DND-41 (cell line): Measurements from ENCODE around the gene NLRP7.
"Not testable (repeated sequence)": the region's sequence is repeated elsewhere in the genome, so short reads cannot be mapped to it uniquely, and the experiment has no call there.

Source experiments
- ATAC-seq: fragments of 200-7000 bp; cut with Tn5 transposase; 3 replicates; pipeline ENCODE4 v1.9.1; 2021; ENCODE audit warnings: low read depth; ENCODE audit not compliant: insufficient read depth
- DNase-seq: peaks from one replicate; pipeline ENCODE4 v3.0.0-alpha.2; 2020
- H2AFZ ChIP-seq: 2 replicates; pipeline ENCODE4 v1.6.0; 2012; ENCODE audit warnings: low read depth, low read length
- H3K27ac ChIP-seq: 2 replicates; pipeline ENCODE4 v1.5.1; 2012; ENCODE audit warnings: low read length, inconsistent platforms
- H3K27me3 ChIP-seq: fragments of 200-600 bp; sonication (generic); 2 replicates; pipeline ENCODE4 v1.6.0; 2012; ENCODE audit warnings: low read length, mild to moderate bottlenecking, inconsistent platforms; ENCODE audit not compliant: insufficient read depth, poor library complexity
- H3K36me3 ChIP-seq: 2 replicates; pipeline ENCODE4 v1.5.1; 2012; ENCODE audit warnings: low read length, inconsistent platforms; ENCODE audit not compliant: insufficient read depth
- H3K4me1 ChIP-seq: 2 replicates; pipeline ENCODE4 v1.5.1; 2012; ENCODE audit warnings: mild to moderate bottlenecking, low read length; ENCODE audit not compliant: insufficient read depth
- H3K4me2 ChIP-seq: 2 replicates; pipeline ENCODE4 v1.6.0; 2012; ENCODE audit warnings: mild to moderate bottlenecking, moderate library complexity, low read length, inconsistent platforms; ENCODE audit not compliant: insufficient read depth
- H3K4me3 ChIP-seq, 2 experiments: fragments of 200-600 bp in 1 of 2; shearing (Covaris generic) in 1 of 2; 2 replicates each; pipeline ENCODE4 v1.5.1; 2012 to 2016; ENCODE audit warnings: inconsistent platforms in 2 of 2, low read length in 2 of 2, mild to moderate bottlenecking in 2 of 2, low read depth in 1 of 2, moderate library complexity in 1 of 2
- H3K79me2 ChIP-seq: 2 replicates; pipeline ENCODE4 v1.6.0; 2012; ENCODE audit warnings: low read length, inconsistent platforms; ENCODE audit not compliant: insufficient read depth
- H3K9ac ChIP-seq: 2 replicates; pipeline ENCODE4 v1.6.0; 2012; ENCODE audit warnings: low read depth, mild to moderate bottlenecking, inconsistent platforms, low read length, moderate library complexity
- H3K9me3 ChIP-seq: 2 replicates; pipeline ENCODE4 v1.5.1; 2012; ENCODE audit warnings: low read length, moderate library complexity, mild to moderate bottlenecking, inconsistent platforms; ENCODE audit not compliant: insufficient read depth, severe bottlenecking
- H4K20me1 ChIP-seq: 2 replicates; pipeline ENCODE4 v1.6.0; 2012; ENCODE audit warnings: low read length; ENCODE audit not compliant: insufficient read depth
- EZH2 ChIP-seq: IDR thresholded peaks from 3 replicates; pipeline ENCODE4 v1.6.1; 2012; ENCODE audit warnings: borderline replicate concordance, low read depth, mild to moderate bottlenecking, moderate library complexity, low read length, inconsistent platforms; ENCODE audit not compliant: severe bottlenecking
- TF ChIP-seq, protein P1 (sequence below): IDR thresholded peaks from 2 replicates; pipeline ENCODE4 v1.5.1; 2012; ENCODE audit warnings: borderline replicate concordance, low read length, moderate library complexity, mild to moderate bottlenecking; ENCODE audit not compliant: poor library complexity, severe bottlenecking; ENCODE audit errors: extremely low read depth

Gene NLRP7

DNA sequence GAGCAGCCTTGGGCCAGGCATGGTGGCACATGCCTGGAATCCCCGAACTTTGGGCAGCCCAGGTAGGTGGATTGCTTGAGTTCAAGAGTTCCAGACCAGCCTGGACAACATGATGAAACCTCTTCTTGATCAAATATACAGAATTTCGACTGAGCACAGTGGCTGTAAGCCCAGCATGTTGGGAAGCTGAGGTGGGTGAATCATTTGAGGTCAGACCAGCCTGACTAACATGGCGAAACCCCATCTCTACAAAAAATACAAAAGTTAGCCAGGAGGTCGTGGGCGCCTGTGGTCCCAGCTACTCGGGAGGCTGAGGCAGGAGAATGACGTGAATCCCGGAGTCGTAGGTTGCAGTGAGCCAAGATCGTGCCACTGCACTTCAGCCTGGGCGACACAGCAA is 8.0 kb upstream of the NLRP7 start:
- DNase-seq (no peak), ATAC-seq (no peak)
- Histone ChIP-seq H3K9me3 (no peaks in the 10 kb centered on the region), H3K36me3 (no peaks in the 10 kb centered on the region), H2AFZ (no peak overlapping the region), H3K79me2 (no peaks in the 10 kb centered on the region), H4K20me1 (no peaks in the 10 kb centered on the region), H3K27ac (no peak overlapping the region), H3K4me1 (no peaks in the 10 kb centered on the region), H3K27me3 (no peaks in the 10 kb centered on the region), H3K4me2 (no peak overlapping the region), H3K4me3 (no peak overlapping the region), H3K9ac (no peak overlapping the region)
- TF ChIP-seq EZH2, result no peak
- TF ChIP-seq, protein P1, sequence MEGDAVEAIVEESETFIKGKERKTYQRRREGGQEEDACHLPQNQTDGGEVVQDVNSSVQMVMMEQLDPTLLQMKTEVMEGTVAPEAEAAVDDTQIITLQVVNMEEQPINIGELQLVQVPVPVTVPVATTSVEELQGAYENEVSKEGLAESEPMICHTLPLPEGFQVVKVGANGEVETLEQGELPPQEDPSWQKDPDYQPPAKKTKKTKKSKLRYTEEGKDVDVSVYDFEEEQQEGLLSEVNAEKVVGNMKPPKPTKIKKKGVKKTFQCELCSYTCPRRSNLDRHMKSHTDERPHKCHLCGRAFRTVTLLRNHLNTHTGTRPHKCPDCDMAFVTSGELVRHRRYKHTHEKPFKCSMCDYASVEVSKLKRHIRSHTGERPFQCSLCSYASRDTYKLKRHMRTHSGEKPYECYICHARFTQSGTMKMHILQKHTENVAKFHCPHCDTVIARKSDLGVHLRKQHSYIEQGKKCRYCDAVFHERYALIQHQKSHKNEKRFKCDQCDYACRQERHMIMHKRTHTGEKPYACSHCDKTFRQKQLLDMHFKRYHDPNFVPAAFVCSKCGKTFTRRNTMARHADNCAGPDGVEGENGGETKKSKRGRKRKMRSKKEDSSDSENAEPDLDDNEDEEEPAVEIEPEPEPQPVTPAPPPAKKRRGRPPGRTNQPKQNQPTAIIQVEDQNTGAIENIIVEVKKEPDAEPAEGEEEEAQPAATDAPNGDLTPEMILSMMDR, result no peak

DNA sequence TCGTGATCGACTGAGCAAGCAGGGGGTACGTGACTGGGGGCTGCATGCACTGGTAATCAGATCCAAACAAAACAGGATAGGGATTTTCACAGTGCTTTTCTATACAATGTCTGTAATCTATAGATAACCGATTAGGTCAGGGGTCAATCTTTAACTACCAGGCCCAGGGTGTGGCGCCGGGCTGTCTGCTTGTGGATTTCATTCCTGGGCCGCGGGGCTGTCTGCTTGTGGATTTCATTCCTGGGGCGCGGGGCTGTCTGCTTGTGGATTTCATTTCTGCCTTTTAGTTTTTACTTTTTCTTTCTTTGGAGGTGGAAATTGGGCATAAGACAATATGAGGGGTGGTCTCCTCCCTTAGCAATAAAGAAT is 6.0 kb upstream of the NLRP7 start:
- H3K27me3 ChIP-seq, H3K9me3 ChIP-seq, H3K4me2 ChIP-seq, H3K9ac ChIP-seq, ATAC-seq, H3K27ac ChIP-seq, H4K20me1 ChIP-seq, H3K4me1 ChIP-seq, H3K4me3 ChIP-seq, H3K36me3 ChIP-seq, H2AFZ ChIP-seq, DNase-seq, H3K79me2 ChIP-seq: not testable (repeated sequence)

DNA sequence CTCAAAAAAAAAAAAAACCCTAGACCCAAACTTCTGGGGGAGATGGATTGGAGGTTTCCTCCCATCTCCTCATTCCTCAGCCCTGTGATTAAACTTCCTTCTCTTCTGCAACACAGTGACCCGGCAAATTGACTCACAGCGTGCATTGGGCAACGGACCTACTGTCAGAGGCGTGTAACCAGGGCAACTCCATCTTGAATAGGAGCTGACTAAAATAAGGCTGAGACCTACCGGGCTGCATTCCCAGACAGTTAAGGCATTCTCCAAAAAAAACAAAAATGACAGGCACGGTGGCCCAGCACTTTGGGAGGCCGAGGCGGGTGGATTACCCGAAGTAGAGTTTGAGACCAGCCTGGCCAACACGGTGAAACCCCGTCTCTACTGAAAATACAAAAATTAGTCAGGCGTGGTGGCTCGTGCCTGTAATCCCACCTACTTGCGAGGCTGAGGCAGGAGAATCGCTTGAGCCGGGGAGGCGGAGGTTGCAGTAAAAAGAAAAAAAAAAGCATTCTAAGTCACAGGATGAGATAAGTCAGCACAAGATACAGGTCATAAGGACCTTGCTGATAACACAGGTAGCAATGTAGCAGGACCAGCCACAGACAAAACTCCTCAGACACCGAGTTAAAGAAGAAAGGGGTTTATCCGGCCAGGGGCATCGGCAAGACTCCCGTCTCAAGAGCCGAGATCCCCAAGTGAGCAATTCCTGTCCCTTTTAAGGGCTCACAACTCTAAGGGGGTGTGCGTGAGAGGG is 5.4 kb upstream of the NLRP7 start:
- TF ChIP-seq, protein P1, result no peak
- no peak for TF ChIP-seq EZH2
- Histone ChIP-seq H3K79me2 (no peaks in the 10 kb centered on the region), H4K20me1 (no peaks in the 10 kb centered on the region), H3K27me3 (no peaks in the 10 kb centered on the region), H3K9me3 (no peaks in the 10 kb centered on the region), H3K4me3 (no peak overlapping the region), H3K36me3 (no peaks in the 10 kb centered on the region), H3K4me2 (no peak overlapping the region), H2AFZ (no peak overlapping the region), H3K27ac (no peak overlapping the region), H3K9ac (no peak overlapping the region), H3K4me1 (no peaks in the 10 kb centered on the region)
- no peak for ATAC-seq
- no peak for DNase-seq

DNA sequence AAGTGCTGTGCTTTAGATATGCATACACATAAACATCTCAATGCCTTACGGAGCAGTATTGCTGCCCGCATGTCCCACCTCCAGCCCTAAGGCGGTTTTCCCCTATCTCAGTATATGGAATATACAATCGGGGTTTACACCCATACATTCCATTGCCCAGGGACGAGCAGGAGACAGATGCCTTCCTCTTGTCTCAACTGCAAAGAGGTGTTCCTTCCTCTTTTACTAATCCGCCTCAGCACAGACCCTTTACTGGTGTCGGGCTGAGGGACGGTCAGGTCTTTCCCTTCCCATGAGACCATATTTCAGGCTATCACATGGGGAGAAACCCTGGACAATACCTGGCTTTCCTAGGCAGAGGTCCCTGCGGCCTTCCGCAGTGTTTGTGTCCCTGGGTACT is 3.2 kb upstream of the NLRP7 start:
- not testable (repeated sequence) for H3K27me3 ChIP-seq, H3K4me2 ChIP-seq, H3K9me3 ChIP-seq, H3K4me1 ChIP-seq, H3K36me3 ChIP-seq, H3K4me3 ChIP-seq, H4K20me1 ChIP-seq, H3K79me2 ChIP-seq, ATAC-seq, H3K9ac ChIP-seq, DNase-seq, H2AFZ ChIP-seq, H3K27ac ChIP-seq
